Smooth muscle cell (in vitro differentiated cells): ENCODE data around the gene NPAS3. TPM values are rescaled to one million over a fixed set of nuclear protein-coding genes. Genes with fewer than 3 reads are reported as not detected.
A peak's percentile ranks its signal among the peaks of the same experiment; 100 is the strongest.

Experiments used
- DNase-seq: peaks from one replicate; lab custom pipeline; 2025; ENCODE audit not compliant: unreplicated experiment; lab: John Stamatoyannopoulos, UW
- H2AFZ ChIP-seq: fragments of 200-600 bp; sonication (generic); 2 replicates; pipeline ENCODE4 v1.6.0; 2016; ENCODE audit warnings: antibody characterized with exemption, low read depth, mild to moderate bottlenecking
- H3F3A ChIP-seq: fragments of 200-600 bp; sonication (generic); 2 replicates; pipeline ENCODE4 v1.6.0; 2017; ENCODE audit warnings: antibody characterized with exemption, low read depth
- H3K27ac ChIP-seq: fragments of 200-600 bp; sonication (generic); 2 replicates; pipeline ENCODE4 v1.5.1; 2016; ENCODE audit warnings: low read depth, mild to moderate bottlenecking
- H3K27me3 ChIP-seq: fragments of 200-600 bp; sonication (generic); 2 replicates; pipeline ENCODE4 v1.6.1; 2016; ENCODE audit warnings: low read depth, mild to moderate bottlenecking
- H3K36me3 ChIP-seq: fragments of 200-600 bp; sonication (generic); 2 replicates; pipeline ENCODE4 v1.5.1; 2016; ENCODE audit warnings: low read depth
- H3K4me1 ChIP-seq: fragments of 200-600 bp; sonication (generic); 2 replicates; pipeline ENCODE4 v1.5.1; 2016; ENCODE audit warnings: low read depth
- H3K4me2 ChIP-seq: fragments of 200-600 bp; sonication (generic); 2 replicates; pipeline ENCODE4 v1.6.0; 2016; ENCODE audit warnings: mild to moderate bottlenecking
- H3K4me3 ChIP-seq: fragments of 200-600 bp; sonication (generic); 2 replicates; pipeline ENCODE4 v1.5.1; 2016; ENCODE audit warnings: mild to moderate bottlenecking
- H3K79me2 ChIP-seq: fragments of 200-600 bp; sonication (generic); 2 replicates; pipeline ENCODE4 v1.6.0; 2016; ENCODE audit warnings: low read depth, mild to moderate bottlenecking
- H3K9ac ChIP-seq: fragments of 200-600 bp; sonication (generic); 2 replicates; pipeline ENCODE4 v1.6.0; 2016; ENCODE audit warnings: low read depth
- H3K9me3 ChIP-seq: fragments of 200-600 bp; sonication (generic); replicated peaks from 2 replicates; pipeline ENCODE4 v1.5.1; 2016; ENCODE audit warnings: low read depth
- H4K20me1 ChIP-seq: fragments of 200-600 bp; sonication (generic); 2 replicates; pipeline ENCODE4 v1.6.0; 2016; ENCODE audit warnings: low read depth
- WGBS: methylation state at CpG from one replicate; pipeline ENCODE4 v1.1.7; 2016; ENCODE audit warnings: low lambda C conversion rate; 5-methylcytosine and 5-hydroxymethylcytosine counted together
- polyA plus RNA-seq: library from polyadenylated mRNA; unstranded; fragments of >200 nt; fragmentation: Nextera tagmentation; extraction: Ambion mirVana; gene quantifications from 2 replicates; pipeline ENCODE4 v1.2.1, GENCODE V29; 2016
- total RNA-seq: library from RNA; depleted of rRNA; stranded (reverse); fragments of >200 nt; gene quantifications from 2 replicates; pipeline ENCODE4 v1.2.3, GENCODE V29; 2014
- TF ChIP-seq, protein P1 (sequence below): fragments of 200-600 bp; sonication (generic); IDR thresholded peaks from 2 replicates; pipeline ENCODE4 v1.5.1; 2017; ENCODE audit warnings: borderline replicate concordance, mild to moderate bottlenecking, antibody characterized with exemption; ENCODE audit not compliant: insufficient read depth, poor library complexity, severe bottlenecking

The NPAS3 gene
- total and polyA plus RNA-seq, 2 experiments from 2014 or later = 0.79 to 2.0 TPM

DNA sequence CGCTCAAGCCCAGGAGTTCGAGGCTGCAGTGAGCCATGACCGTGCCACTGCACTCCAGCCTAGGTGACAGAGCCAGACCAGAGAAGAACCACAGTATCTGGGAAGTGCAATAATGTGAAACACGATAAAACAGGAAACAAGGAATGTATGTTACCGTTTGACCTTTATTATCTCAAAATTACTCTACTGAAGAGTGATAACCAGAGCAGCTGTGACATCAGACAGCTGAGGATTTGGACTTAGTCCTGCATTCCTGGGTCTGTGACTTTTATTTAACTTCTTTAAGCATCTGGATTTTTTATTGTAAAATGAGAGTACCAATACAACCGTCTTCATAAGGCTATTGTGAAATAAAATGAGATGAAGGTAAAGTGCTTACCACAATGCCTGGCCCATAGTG lies 806.5 kb downstream of the NPAS3 start:
- Histone ChIP-seq H3K4me2 (no peak overlapping the region), H3K79me2 (no peaks in the 10 kb centered on the region), H3K9me3 (peaks cover 3% of the 10 kb centered on the region), H3K27ac (no peak overlapping the region), H3K27me3 (no peaks in the 10 kb centered on the region), H3K9ac (no peak overlapping the region), H2AFZ (no peak overlapping the region), H3K36me3 (no peaks in the 10 kb centered on the region), H3K4me3 (no peak overlapping the region), H3F3A (no peaks in the 10 kb centered on the region), H4K20me1 (no peaks in the 10 kb centered on the region), H3K4me1 (no peaks in the 10 kb centered on the region)
- DNase-seq = no peak
- WGBS = 72% methylated on average over 6 of the region's 6 CpGs
- TF ChIP-seq, protein P1, sequence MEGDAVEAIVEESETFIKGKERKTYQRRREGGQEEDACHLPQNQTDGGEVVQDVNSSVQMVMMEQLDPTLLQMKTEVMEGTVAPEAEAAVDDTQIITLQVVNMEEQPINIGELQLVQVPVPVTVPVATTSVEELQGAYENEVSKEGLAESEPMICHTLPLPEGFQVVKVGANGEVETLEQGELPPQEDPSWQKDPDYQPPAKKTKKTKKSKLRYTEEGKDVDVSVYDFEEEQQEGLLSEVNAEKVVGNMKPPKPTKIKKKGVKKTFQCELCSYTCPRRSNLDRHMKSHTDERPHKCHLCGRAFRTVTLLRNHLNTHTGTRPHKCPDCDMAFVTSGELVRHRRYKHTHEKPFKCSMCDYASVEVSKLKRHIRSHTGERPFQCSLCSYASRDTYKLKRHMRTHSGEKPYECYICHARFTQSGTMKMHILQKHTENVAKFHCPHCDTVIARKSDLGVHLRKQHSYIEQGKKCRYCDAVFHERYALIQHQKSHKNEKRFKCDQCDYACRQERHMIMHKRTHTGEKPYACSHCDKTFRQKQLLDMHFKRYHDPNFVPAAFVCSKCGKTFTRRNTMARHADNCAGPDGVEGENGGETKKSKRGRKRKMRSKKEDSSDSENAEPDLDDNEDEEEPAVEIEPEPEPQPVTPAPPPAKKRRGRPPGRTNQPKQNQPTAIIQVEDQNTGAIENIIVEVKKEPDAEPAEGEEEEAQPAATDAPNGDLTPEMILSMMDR = no peak

DNA sequence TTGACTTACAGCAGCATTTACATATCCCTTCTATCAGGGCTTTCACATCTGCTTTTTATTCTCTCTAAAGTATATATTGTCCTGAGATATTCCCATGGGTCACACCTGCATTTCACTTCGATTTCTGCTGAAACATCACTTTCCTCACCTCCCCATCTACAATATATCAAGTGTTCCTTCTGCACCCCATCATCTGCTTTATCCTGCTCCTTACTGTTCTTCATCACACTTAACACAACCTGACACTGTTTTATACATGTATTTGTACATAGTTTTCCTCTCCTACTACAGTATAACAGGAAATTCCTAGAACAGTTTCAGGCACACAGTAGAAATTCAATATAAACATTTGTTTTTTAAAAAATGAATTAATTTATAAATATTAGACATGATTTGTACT lies 809.1 kb downstream of the NPAS3 start:
- H3K9me3 ChIP-seq = peaks cover 3% of the 10 kb centered on the region
- H3K4me3 ChIP-seq = no peak overlapping the region
- no peaks in the 10 kb centered on the region for H4K20me1 ChIP-seq
- no peaks in the 10 kb centered on the region for H3F3A ChIP-seq
- H2AFZ ChIP-seq = no peak overlapping the region
- WGBS = 72% methylated on average over 1 of the region's 1 CpG
- H3K4me2 ChIP-seq = no peak overlapping the region
- H3K27ac ChIP-seq = no peak overlapping the region
- H3K9ac ChIP-seq = no peak overlapping the region
- H3K27me3 ChIP-seq = no peaks in the 10 kb centered on the region
- TF ChIP-seq, protein P1 = no peak
- no peaks in the 10 kb centered on the region for H3K79me2 ChIP-seq
- no peak for DNase-seq
- H3K36me3 ChIP-seq = no peaks in the 10 kb centered on the region
- H3K4me1 ChIP-seq = no peaks in the 10 kb centered on the region

DNA sequence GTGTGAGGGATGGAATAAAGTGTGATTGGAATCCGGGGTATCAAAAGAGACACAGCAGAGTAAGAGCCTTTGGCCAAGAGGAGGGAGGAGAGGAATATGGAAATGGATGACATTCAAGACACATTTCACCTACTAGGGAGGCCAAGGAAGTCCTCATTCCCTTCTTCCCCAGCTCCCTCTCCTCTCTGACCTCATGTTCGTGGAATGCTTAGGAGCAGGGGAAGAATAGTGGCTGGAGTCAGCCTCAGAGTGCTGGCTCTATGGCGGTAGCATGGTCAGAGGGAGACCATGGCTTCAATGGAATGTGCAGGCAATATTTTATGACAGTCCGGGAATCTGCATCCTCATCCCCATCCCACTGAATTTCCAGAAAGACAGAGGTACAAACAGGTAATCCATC lies 815.6 kb downstream of the NPAS3 start:
- 36% methylated on average over 4 of the region's 4 CpGs for WGBS
- no peak overlapping the region for H3K4me3 ChIP-seq
- TF ChIP-seq, protein P1 = no peak
- H3K36me3 ChIP-seq = no peaks in the 10 kb centered on the region
- H3K9ac ChIP-seq = no peak overlapping the region
- DNase-seq = no peak
- no peaks in the 10 kb centered on the region for H4K20me1 ChIP-seq
- peak overlapping the region; percentile 0 for H2AFZ ChIP-seq
- no peaks in the 10 kb centered on the region for H3K79me2 ChIP-seq
- no peaks in the 10 kb centered on the region for H3F3A ChIP-seq
- no peaks in the 10 kb centered on the region for H3K9me3 ChIP-seq
- H3K4me2 ChIP-seq = no peak overlapping the region
- peaks cover 3% of the 10 kb centered on the region for H3K4me1 ChIP-seq
- peak overlapping the region; percentile 74 for H3K27ac ChIP-seq
- no peaks in the 10 kb centered on the region for H3K27me3 ChIP-seq

DNA sequence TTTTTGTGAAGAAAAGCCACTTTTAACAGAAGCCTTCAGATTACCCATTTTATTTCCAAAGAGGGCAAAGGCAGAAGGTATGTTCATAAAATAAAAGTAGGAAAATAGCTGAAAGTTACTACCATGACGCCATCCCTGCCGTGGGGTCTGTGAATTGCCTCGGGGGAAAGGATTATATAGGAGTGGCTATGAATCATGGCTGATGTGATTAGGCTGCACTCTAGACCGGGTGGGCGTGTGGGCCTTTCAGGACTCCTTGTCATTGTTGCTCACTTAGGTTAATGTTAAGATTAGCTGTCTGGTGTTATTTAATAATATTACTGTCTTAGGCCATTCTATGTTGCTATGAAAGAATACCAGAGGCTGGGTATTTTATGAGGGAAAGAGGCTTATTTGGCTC lies 816.7 kb downstream of the NPAS3 start:
- H4K20me1 ChIP-seq = no peaks in the 10 kb centered on the region
- H3K4me3 ChIP-seq = no peak overlapping the region
- peaks cover 3% of the 10 kb centered on the region for H3K4me1 ChIP-seq
- no peaks in the 10 kb centered on the region for H3K27me3 ChIP-seq
- no peaks in the 10 kb centered on the region for H3K79me2 ChIP-seq
- H3K9me3 ChIP-seq = no peaks in the 10 kb centered on the region
- H3K36me3 ChIP-seq = no peaks in the 10 kb centered on the region
- H2AFZ ChIP-seq = no peak overlapping the region
- TF ChIP-seq, protein P1 = no peak
- no peak for DNase-seq
- H3K4me2 ChIP-seq = no peak overlapping the region
- no peaks in the 10 kb centered on the region for H3F3A ChIP-seq
- H3K9ac ChIP-seq = peak overlapping the region; percentile 56
- H3K27ac ChIP-seq = peak overlapping the region; percentile 74
- WGBS = 30% methylated on average over 5 of the region's 5 CpGs
